Neural cell (in vitro differentiated cells): ENCODE measurements around the gene PRDX6. TPM values are rescaled to one million over a fixed set of nuclear protein-coding genes. Genes with fewer than 3 reads are reported as not detected.

Experiments used
- H2AFZ ChIP-seq: fragments of 200-600, 300-800 bp; sonication (generic), shearing (Covaris generic); 2 replicates; pipeline ENCODE4 v1.6.0; 2014; ENCODE audit warnings: low read depth, mild to moderate bottlenecking, antibody characterized with exemption, low read length, moderate library complexity
- H3F3A ChIP-seq: fragments of 200-600 bp; shearing (Covaris generic); 2 replicates; pipeline ENCODE4 v1.6.1; 2016; ENCODE audit warnings: mild to moderate bottlenecking, moderate library complexity, mixed read lengths, antibody characterized with exemption, low read length; ENCODE audit not compliant: insufficient read depth, poor library complexity, severe bottlenecking
- H3K27ac ChIP-seq: fragments of 200-600, 300-800 bp; sonication (generic), shearing (Covaris generic); 2 replicates; pipeline ENCODE4 v1.5.1; 2014; ENCODE audit warnings: mild to moderate bottlenecking, low read length, moderate library complexity
- H3K27me3 ChIP-seq: fragments of 300-800, 200-600 bp; sonication (generic), shearing (Covaris generic); 2 replicates; pipeline ENCODE4 v1.6.0; 2014; ENCODE audit warnings: mild to moderate bottlenecking, low read depth, low read length, moderate library complexity; ENCODE audit not compliant: insufficient read depth
- H3K36me3 ChIP-seq: fragments of 300-800, 200-600 bp; sonication (generic), shearing (Covaris generic); 2 replicates; pipeline ENCODE4 v1.5.1; 2014; ENCODE audit warnings: mild to moderate bottlenecking, antibody characterized with exemption, low read length, moderate library complexity; ENCODE audit not compliant: insufficient read depth
- H3K4me2 ChIP-seq: fragments of 300-800, 200-600 bp; sonication (generic), shearing (Covaris generic); 2 replicates; pipeline ENCODE4 v1.6.0; 2014; ENCODE audit warnings: mild to moderate bottlenecking, low read length
- H3K4me3 ChIP-seq: fragments of 300-800, 200-600 bp; sonication (generic), shearing (Covaris generic); 2 replicates; pipeline ENCODE4 v1.5.1; 2014; ENCODE audit warnings: mild to moderate bottlenecking, low read length, moderate library complexity
- H3K79me2 ChIP-seq: fragments of 200-600 bp; shearing (Covaris generic); replicated peaks from 2 replicates; pipeline ENCODE4 v1.6.0; 2014; ENCODE audit warnings: mild to moderate bottlenecking, low read length, moderate library complexity; ENCODE audit not compliant: insufficient read depth
- H3K9ac ChIP-seq: fragments of 300-800, 200-600 bp; sonication (generic), shearing (Covaris generic); 2 replicates; pipeline ENCODE4 v1.6.1; 2016; ENCODE audit warnings: mild to moderate bottlenecking, low read length, mixed read lengths
- H3K9me2 ChIP-seq: fragments of 200-600 bp; shearing (Covaris generic); 2 replicates; pipeline ENCODE4 v1.6.1; 2016; ENCODE audit warnings: mild to moderate bottlenecking, low read length, mixed read lengths; ENCODE audit not compliant: insufficient read depth
- H3K9me3 ChIP-seq: fragments of 200-600, 300-800 bp; sonication (generic), shearing (Covaris generic); 2 replicates; pipeline ENCODE4 v1.6.1; 2016; ENCODE audit warnings: mild to moderate bottlenecking, mixed run types, low read length, moderate library complexity, mixed read lengths
- H4K20me1 ChIP-seq: fragments of 200-600 bp; shearing (Covaris generic); 2 replicates; pipeline ENCODE4 v1.6.1; 2016; ENCODE audit warnings: mild to moderate bottlenecking, mixed run types; ENCODE audit not compliant: insufficient read depth
- EP300 ChIP-seq: fragments of 450-650 bp; conservative IDR thresholded peaks from 2 replicates; pipeline ENCODE4 v1.6.1; 2014; ENCODE audit warnings: antibody characterized with exemption, mild to moderate bottlenecking, moderate library complexity; ENCODE audit not compliant: poor library complexity, severe bottlenecking
- EZH2 ChIP-seq: fragments of 200-600, 300-800 bp; shearing (Covaris generic), sonication (generic); IDR thresholded peaks from 2 replicates; pipeline ENCODE4 v1.6.1; 2014; ENCODE audit warnings: antibody characterized with exemption, low read length, borderline replicate concordance, mild to moderate bottlenecking; ENCODE audit not compliant: insufficient read depth, poor library complexity, severe bottlenecking
- MXI1 ChIP-seq: fragments of 450-650 bp; conservative IDR thresholded peaks from 2 replicates; pipeline ENCODE4 v1.6.1; 2014; ENCODE audit warnings: antibody characterized with exemption, mild to moderate bottlenecking; ENCODE audit not compliant: poor library complexity, severe bottlenecking
- POLR2AphosphoS5 ChIP-seq: IDR thresholded peaks from 2 replicates; pipeline ENCODE4 v1.6.1; 2012
- RAD21 ChIP-seq: fragments of 450-650 bp; conservative IDR thresholded peaks from 2 replicates; pipeline ENCODE4 v1.6.1; 2014; ENCODE audit warnings: antibody characterized with exemption, mild to moderate bottlenecking, moderate library complexity
- REST ChIP-seq: IDR thresholded peaks from 2 replicates; pipeline ENCODE4 v1.6.1; 2012; ENCODE audit warnings: borderline replicate concordance
- SMC3 ChIP-seq: fragments of 450-650 bp; conservative IDR thresholded peaks from 2 replicates; pipeline ENCODE4 v1.6.1; 2014; ENCODE audit warnings: antibody characterized with exemption, mild to moderate bottlenecking, moderate library complexity; ENCODE audit not compliant: poor library complexity
- TAF1 ChIP-seq: IDR thresholded peaks from 2 replicates; pipeline ENCODE4 v1.6.1; 2012; ENCODE audit warnings: low read depth
- polyA plus RNA-seq: library from polyadenylated mRNA; depleted of rRNA; stranded (reverse); fragments of >200 nt; gene quantifications from 2 replicates; pipeline ENCODE4 v1.2.3, GENCODE V29; 2014
- TF ChIP-seq, protein P1 (sequence below): fragments of 450-650 bp; IDR thresholded peaks from 2 replicates; pipeline ENCODE4 v1.5.1; 2014; ENCODE audit warnings: antibody characterized with exemption, mild to moderate bottlenecking, moderate library complexity; ENCODE audit not compliant: poor library complexity, severe bottlenecking

PRDX6 gene
- polyA plus RNA-seq, 1 donor from 2014 or later = 118 TPM

DNA sequence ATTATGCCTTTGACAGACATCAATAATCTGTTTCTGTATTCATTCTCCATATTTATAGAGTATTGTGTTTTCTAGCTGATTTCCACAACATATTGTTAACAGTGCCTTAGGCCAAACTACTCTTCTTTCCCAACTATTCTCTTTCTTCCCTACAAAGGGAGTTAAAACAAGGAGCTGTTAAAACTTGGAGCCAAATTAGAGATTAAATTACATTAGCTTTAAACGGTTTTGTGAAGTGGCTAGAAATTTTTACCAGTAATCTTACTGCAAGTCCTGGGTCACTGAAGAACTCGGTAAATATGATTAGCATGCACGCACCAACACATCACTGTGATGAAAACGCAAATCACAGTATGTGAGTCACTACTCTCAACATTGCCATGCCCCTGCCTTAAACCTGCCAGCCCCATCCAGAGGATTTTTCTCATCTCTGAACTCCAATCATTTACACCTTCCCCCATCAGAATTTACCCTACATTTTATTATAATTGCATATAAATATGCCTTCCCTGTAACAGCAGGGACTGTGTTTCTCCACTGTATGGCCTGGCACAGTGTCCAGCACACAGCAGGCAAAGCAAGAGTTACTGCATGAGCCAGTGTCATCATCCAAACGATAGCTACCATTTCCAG is 1.5 kb upstream of the PRDX6 start:
- no peak for TF ChIP-seq EZH2
- no peak for TF ChIP-seq EP300
- no peak for TF ChIP-seq REST
- no peak for TF ChIP-seq POLR2AphosphoS5
- TF ChIP-seq MXI1 = no peak
- TF ChIP-seq SMC3 = no peak
- peaks cover 18% of the 10 kb centered on the region for H3K79me2 ChIP-seq
- no peaks in the 10 kb centered on the region for H3K27me3 ChIP-seq
- H3K9me2 ChIP-seq = no peaks in the 10 kb centered on the region
- no peak overlapping the region for H2AFZ ChIP-seq
- H3K9me3 ChIP-seq = no peaks in the 10 kb centered on the region
- peak overlapping the region; percentile 97 for H3K4me3 ChIP-seq
- no peak overlapping the region for H3K4me2 ChIP-seq
- no peak overlapping the region for H3K27ac ChIP-seq
- H4K20me1 ChIP-seq = no peaks in the 10 kb centered on the region
- H3K9ac ChIP-seq = no peak overlapping the region
- no peaks in the 10 kb centered on the region for H3K36me3 ChIP-seq
- H3F3A ChIP-seq = no peaks in the 10 kb centered on the region

GRCh38 chr1:173476197-173476664 is 904 bp upstream of the PRDX6 start:
- Histone ChIP-seq H3K79me2 (peaks cover 18% of the 10 kb centered on the region), H3K27ac (peak overlapping the region; percentile 57), H3K9me2 (no peaks in the 10 kb centered on the region), H3K4me2 (peak overlapping the region; percentile 40), H3K36me3 (peaks cover 1% of the 10 kb centered on the region), H3F3A (no peaks in the 10 kb centered on the region), H4K20me1 (no peaks in the 10 kb centered on the region), H3K9me3 (no peaks in the 10 kb centered on the region), H2AFZ (peak overlapping the region; percentile 93), H3K9ac (peak overlapping the region; percentile 74), H3K4me3 (peak overlapping the region; percentile 97), H3K27me3 (no peaks in the 10 kb centered on the region)
- no peak for TF ChIP-seq REST
- TF ChIP-seq POLR2AphosphoS5 = no peak
- no peak for TF ChIP-seq SMC3
- TF ChIP-seq, protein P1, sequence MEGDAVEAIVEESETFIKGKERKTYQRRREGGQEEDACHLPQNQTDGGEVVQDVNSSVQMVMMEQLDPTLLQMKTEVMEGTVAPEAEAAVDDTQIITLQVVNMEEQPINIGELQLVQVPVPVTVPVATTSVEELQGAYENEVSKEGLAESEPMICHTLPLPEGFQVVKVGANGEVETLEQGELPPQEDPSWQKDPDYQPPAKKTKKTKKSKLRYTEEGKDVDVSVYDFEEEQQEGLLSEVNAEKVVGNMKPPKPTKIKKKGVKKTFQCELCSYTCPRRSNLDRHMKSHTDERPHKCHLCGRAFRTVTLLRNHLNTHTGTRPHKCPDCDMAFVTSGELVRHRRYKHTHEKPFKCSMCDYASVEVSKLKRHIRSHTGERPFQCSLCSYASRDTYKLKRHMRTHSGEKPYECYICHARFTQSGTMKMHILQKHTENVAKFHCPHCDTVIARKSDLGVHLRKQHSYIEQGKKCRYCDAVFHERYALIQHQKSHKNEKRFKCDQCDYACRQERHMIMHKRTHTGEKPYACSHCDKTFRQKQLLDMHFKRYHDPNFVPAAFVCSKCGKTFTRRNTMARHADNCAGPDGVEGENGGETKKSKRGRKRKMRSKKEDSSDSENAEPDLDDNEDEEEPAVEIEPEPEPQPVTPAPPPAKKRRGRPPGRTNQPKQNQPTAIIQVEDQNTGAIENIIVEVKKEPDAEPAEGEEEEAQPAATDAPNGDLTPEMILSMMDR = no peak
- TF ChIP-seq RAD21 = no peak
- no peak for TF ChIP-seq TAF1
- TF ChIP-seq MXI1 = no peak
- TF ChIP-seq EP300 = no peak
